ENCODE results near the gene TCF12. TPM values are rescaled to one million over a fixed set of nuclear protein-coding genes. Genes with fewer than 3 reads are reported as not detected.

TCF12 gene
- polyA plus RNA-seq, 3 donors: 15.8 to 52.5 (median 27.6) TPM

DNA sequence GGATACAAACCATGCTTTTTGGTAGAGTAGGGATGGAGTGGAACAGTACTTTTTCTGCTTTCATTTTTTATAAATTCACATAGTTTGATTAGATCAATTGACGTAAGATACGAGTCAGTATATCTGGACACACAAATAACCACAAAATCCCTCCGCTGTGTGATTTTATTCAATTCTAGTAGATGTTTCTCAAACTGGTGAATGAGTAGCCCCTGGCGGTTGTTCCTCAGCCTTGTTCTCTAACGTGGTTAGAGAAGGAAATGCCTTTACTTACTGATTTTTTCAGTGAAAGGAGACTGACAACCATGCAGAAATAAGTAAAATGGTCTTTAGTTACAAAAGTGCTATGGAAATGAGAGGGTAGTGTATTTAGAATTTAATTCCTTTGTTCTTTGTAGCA is 161.0 kb downstream of the TCF12 start:
- no peak overlapping the region for H3K9ac ChIP-seq (ENCODE audit: insufficient read depth, low read length, poor library complexity, severe bottlenecking)
- Mint-ChIP-seq H3K27me3 (ENCODE audit: low read depth in 3 of 3) (no peaks in the 10 kb centered on the region), H3K4me3 (peak overlapping the region in 1 of 2 donors; percentile 43), H3K36me3 (peaks cover 0 to 2% of the 10 kb centered on the region in 2 donors), H3K27ac (no peak overlapping the region), H3K9me3 (no peaks in the 10 kb centered on the region), H3K4me1 (peaks cover 16% of the 10 kb centered on the region)
- H3K4me2 ChIP-seq (replicated peaks; ENCODE audit: extremely low read depth, low read length, poor library complexity, severe bottlenecking): no peak overlapping the region
- no peak overlapping the region for H3K4me3 ChIP-seq (replicated peaks in 1 of 3; ENCODE audit: low read depth in 2 of 3, low read length in 3 of 3)
- peaks cover 13 to 14% of the 10 kb centered on the region in 2 donors for H3K4me1 ChIP-seq (ENCODE audit: control insufficient read depth in 1 of 2, insufficient read depth in 2 of 2, low read length in 2 of 2)
- H3K27ac ChIP-seq (ENCODE audit: low read depth in 1 of 2, low read length in 2 of 2): no peak overlapping the region
- H4K20me1 ChIP-seq (ENCODE audit: insufficient read depth, low read length): peaks cover 42% of the 10 kb centered on the region
- H3K36me3 ChIP-seq (replicated peaks in 1 of 2; ENCODE audit: control insufficient read depth in 1 of 2, insufficient read depth in 2 of 2, low read length in 2 of 2): no peaks in the 10 kb centered on the region
- DNase-seq: peak in 2 of 3 donors; percentile 13 to 18
- H2AFZ ChIP-seq (ENCODE audit: insufficient read depth, low read depth, low read length, poor library complexity, severe bottlenecking): no peak overlapping the region
- 0% methylated on average over 1 of the region's 5 CpGs for WGBS (ENCODE audit: insufficient coverage)
- H3K9me3 ChIP-seq (replicated peaks in 1 of 2; ENCODE audit: control insufficient read depth in 1 of 2, insufficient read depth in 1 of 2, low read length in 2 of 2): no peaks in the 10 kb centered on the region
- intact Hi-C loops (cut with micrococcal nuclease): no loop called here
- no peaks in the 10 kb centered on the region for H3K27me3 ChIP-seq (ENCODE audit: control insufficient read depth in 2 of 2, insufficient read depth in 2 of 2, low read length in 2 of 2)
- H3K79me2 ChIP-seq (ENCODE audit: insufficient read depth, low read length): peaks cover 26% of the 10 kb centered on the region
- TF ChIP-seq CTCF (IDR thresholded peaks at IDR 0.05): peak; percentile 60

DNA sequence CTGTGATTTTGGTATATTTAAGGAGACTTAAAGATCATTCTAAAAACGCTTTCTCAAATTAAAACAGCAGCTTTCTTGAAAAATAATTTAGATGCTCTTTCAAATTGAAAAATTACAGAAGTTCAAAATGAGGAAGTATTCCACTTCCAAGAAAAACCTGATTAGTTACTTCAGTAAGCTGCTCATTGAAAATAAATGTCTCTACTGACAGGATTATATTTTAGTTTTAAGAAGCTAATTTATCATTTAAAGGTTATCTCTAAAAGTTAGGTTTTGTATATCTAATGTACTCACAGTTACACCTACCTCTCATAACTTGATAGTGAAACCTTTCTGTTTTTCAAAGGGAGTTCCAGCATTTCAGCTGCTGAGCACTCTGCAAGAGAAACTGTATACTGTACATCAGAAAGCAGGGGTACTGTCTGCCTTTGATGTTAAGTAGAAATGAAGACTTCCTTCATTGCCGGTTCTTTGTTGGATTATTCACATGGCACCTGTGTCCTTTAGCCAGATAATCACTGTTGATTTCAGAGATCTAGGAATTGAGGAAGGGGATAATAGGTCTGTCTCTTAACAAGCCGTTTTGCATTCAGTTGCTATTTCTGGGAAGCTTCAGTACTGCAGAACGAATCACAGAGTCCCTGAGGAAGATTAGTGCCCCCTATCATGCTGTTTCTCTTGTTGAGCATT is 161.6 kb downstream of the TCF12 start:
- Histone ChIP-seq H3K27ac (ENCODE audit: low read depth in 1 of 2, low read length in 2 of 2) (peak overlapping the region in 1 of 2 donors; percentile 17), H4K20me1 (ENCODE audit: insufficient read depth, low read length) (peaks cover 37% of the 10 kb centered on the region)

More for the DNA sequence above, 161.6 kb downstream of the TCF12 start:
- H3K79me2 ChIP-seq (ENCODE audit: insufficient read depth, low read length): peaks cover 26% of the 10 kb centered on the region
- intact Hi-C loops (cut with micrococcal nuclease): no loop called here
- no peak overlapping the region for H3K27ac Mint-ChIP-seq
- TF ChIP-seq CTCF (IDR thresholded peaks at IDR 0.05): no peak
- no peak overlapping the region for H3K9ac ChIP-seq (ENCODE audit: insufficient read depth, low read length, poor library complexity, severe bottlenecking)
- peaks cover 15% of the 10 kb centered on the region for H3K4me1 Mint-ChIP-seq
- H3K27me3 ChIP-seq (ENCODE audit: control insufficient read depth in 2 of 2, insufficient read depth in 2 of 2, low read length in 2 of 2): no peaks in the 10 kb centered on the region
- H3K9me3 ChIP-seq (replicated peaks in 1 of 2; ENCODE audit: control insufficient read depth in 1 of 2, insufficient read depth in 1 of 2, low read length in 2 of 2): no peaks in the 10 kb centered on the region
- 0% methylated on average over 3 of the region's 4 CpGs for WGBS (ENCODE audit: insufficient coverage)
- H3K27me3 Mint-ChIP-seq (ENCODE audit: low read depth in 3 of 3): no peaks in the 10 kb centered on the region
- H3K4me2 ChIP-seq (replicated peaks; ENCODE audit: extremely low read depth, low read length, poor library complexity, severe bottlenecking): peak overlapping the region; percentile 4
- peaks cover 0 to 3% of the 10 kb centered on the region in 2 donors for H3K36me3 Mint-ChIP-seq
- no peak overlapping the region for H2AFZ ChIP-seq (ENCODE audit: insufficient read depth, low read depth, low read length, poor library complexity, severe bottlenecking)
- no peaks in the 10 kb centered on the region for H3K9me3 Mint-ChIP-seq
- H3K4me3 Mint-ChIP-seq: no peak overlapping the region
- H3K36me3 ChIP-seq (replicated peaks in 1 of 2; ENCODE audit: control insufficient read depth in 1 of 2, insufficient read depth in 2 of 2, low read length in 2 of 2): peaks cover 0 to 1% of the 10 kb centered on the region in 2 donors
- peaks cover 12 to 14% of the 10 kb centered on the region in 2 donors for H3K4me1 ChIP-seq (ENCODE audit: control insufficient read depth in 1 of 2, insufficient read depth in 2 of 2, low read length in 2 of 2)
- no peak overlapping the region for H3K4me3 ChIP-seq (replicated peaks in 1 of 3; ENCODE audit: low read depth in 2 of 3, low read length in 3 of 3)
- peak in 2 of 3 donors; percentile 6 to 34 for DNase-seq

All from CD14-positive monocyte (primary cell).